CD4-positive, alpha-beta T cell treated with Interleukin-1 beta for 1 hour (primary cell): ENCODE measurements around the gene PGM5.

Experiments used
- DNase-seq, 2 donors: peaks; one replicate each; pipeline ENCODE4 v3.0.0-alpha.2; 2020 to 2022

PGM5 gene

DNA sequence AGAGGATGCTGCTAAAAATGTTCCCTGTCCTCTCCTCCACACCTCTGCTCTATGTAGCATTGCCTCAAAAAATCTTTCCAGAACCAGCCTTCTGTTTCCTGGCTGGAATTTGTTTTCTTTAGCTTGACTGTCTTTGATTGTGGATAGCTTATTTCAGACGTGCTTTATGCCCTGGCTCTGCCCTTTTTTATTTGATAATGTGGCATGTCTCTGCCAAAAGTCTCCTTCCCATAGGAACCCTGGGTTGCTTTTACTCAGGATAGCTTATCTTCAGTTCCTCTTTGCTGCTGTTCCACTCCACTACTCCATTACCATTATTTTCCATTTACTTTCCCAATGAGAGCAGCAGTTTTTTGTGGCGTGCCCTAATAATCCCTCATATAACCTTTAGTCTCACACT lies 185.2 kb downstream of the PGM5 start:
- DNase-seq, result no peak

DNA sequence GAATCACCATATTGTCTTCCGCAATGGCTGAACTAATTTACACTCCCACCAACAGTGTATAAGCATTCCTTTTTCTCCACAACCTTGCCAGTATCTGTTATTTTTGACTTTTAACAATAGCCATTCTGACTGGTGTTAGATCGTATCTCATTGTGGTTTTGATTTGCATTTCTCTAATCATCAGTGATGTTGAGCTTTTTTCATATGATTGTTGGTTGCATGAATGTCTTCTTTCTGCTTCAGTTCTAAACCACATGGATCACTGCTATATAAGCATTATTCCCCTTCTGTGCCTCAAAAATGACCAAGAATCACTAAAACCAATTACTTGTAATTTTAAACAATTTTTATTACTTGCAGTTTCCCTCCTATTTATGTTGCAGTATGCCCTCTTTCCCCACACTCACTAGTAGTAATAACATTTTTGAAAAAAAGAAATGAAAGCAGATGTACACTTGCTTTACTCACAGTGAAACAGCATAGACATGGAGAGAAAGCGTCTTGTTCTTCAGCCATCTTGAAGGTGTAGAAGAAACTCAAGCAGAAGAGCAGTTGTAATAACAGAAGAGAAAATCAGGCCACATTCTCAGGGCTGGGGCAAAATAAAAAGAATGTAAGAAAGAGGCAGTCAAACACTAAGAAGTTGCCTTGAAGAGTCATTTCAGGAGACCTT lies 188.8 kb downstream of the PGM5 start:
- no peak for DNase-seq

DNA sequence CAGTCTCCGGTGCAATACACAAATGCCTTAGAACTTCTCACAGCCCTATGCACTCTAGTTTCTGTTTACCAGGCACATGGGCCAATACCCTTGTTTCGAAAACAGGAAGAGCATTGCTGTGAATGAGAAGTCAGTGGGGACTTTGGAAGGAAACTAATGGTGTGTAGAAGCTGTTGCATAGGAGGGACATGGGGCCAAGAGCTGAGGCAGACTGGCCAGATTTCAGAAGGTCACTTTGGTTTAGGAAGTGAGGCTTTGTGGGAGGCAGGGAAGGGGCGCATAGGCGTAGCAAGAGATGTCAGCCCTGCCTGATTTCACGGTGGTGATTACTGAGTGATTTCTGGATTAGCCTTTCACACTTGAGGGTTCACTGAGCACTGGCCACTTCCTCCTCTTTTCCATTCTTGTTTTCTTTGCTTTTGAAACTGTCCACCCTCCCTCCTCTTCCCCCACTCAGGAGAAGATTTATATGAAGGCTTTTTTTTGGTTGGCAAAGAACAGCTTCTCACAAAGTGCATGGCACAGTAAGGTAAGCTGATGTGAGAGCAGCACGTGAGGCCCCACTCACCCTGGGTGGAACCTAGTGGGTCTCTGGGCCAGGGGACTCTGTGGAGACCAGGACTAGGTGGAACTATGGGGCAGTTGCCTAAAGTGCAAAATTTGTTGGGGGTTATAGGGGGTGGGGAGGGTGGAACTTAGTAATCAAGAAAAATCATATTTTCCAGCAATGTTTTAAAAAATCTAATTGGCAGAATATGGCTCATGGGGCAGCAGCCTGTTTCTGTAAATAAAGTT lies 190.4 kb downstream of the PGM5 start:
- peak; percentile 16 to 35 for DNase-seq

DNA sequence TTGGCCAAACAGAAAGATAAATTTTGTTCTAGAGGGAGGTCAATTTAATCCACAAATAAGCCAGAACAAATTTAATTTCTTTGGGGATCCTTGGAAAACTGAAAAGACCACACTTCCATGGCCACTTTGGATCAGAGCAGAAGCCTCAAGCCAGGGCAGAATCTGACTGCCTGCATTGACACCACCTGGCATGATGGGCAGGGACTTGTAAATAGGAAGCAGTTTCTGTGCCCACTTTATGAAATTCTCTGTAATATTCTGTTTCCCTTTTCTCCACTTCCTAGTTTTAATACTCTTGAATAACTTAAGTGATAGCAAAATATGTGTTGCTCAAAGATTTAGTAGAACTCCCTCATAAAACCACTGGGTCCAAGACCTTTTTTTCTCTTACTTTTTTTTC lies 191.0 kb downstream of the PGM5 start:
- DNase-seq, result no peak

- no peak for DNase-seq
These were observed 191.8 kb downstream of the PGM5 start for GRCh38 chr9:68548241-68548640.

GRCh38 chr9:68551191-68551590 lies 194.8 kb downstream of the PGM5 start:
- DNase-seq, result no peak

GRCh38 chr9:68552700-68553476 lies 196.5 kb downstream of the PGM5 start:
- DNase-seq, result no peak

DNA sequence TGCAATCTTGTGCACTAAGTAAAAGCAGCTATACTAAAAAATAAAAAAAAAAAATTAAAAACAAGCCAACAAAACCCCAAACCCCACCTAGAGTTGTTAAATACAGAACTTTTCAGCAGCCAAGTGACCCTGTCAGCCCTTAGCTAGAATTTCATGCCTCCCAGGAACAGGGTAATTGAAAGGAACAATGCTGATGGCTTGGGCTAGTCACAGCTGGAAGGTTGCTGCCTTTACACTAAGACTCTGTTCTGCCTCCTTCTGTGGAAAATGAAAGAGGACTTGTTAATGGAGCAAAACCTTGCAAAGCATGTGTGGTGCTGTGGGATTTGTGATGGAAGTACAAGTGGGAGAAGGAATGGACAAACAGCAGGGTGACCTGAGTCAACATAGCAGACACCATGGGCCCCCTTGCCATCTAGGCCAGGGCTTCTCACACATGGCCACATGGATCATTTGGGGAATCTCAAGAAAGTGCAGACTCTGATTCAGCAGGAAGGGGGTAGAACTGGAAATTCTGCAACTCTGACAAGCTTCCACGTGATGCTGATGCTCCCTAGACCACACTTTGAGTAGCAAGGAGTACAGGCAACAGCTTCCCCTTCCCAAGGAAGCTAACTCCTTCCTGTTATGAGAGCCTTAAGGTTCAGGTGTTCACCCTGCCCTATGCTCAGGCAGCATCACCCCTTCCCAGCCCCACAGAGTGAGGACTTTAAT lies 199.2 kb downstream of the PGM5 start:
- DNase-seq, result no peak

DNA sequence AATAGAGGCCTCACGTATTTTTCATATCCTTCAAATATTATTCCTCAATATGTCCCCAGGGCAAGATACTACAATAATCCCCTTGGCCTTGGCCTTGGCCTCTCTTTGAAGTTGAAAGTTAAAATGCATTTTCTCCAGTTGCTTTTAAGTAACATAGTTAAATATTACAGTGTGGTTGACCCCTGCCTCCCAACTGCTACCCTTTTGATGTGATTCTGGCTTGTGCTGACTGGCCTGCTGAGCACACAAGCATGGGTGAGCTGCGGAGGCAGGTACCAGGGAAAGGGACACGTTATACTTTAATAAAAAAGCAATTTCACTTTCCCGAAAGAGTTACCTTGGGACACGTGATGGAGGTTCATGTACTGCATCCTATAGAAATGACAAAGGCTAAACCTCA lies 202.1 kb downstream of the PGM5 start:
- DNase-seq, result no peak

- peak; percentile 33 to 72 for DNase-seq
These were observed 203.8 kb downstream of the PGM5 start for GRCh38 chr9:68560071-68560844.

GRCh38 chr9:68562461-68562860 lies 206.1 kb downstream of the PGM5 start:
- DNase-seq, result no peak

DNA sequence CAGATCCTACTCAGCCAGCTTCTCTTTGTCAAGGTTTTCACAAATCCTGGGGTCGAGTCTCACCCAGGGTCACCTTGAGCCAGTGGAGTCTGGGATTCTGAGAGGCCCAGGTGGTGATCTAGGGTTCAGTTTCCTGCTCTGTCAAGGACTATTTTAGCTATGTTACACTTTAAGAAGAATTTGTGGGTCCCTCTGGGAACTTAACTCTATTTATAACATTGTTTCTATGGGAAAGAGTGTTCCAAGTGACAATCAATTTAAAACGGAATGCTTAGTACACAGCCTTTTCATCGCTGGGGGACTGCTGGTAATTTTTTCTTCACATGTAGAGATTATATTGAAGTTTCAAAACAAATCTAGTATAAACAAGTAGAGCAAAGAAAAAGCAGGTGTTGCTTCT lies 211.2 kb downstream of the PGM5 start:
- no peak for DNase-seq

- DNase-seq, result no peak
These were observed 217.7 kb downstream of the PGM5 start for GRCh38 chr9:68574150-68574549.

GRCh38 chr9:68575817-68576216 lies 219.4 kb downstream of the PGM5 start:
- no peak for DNase-seq

DNA sequence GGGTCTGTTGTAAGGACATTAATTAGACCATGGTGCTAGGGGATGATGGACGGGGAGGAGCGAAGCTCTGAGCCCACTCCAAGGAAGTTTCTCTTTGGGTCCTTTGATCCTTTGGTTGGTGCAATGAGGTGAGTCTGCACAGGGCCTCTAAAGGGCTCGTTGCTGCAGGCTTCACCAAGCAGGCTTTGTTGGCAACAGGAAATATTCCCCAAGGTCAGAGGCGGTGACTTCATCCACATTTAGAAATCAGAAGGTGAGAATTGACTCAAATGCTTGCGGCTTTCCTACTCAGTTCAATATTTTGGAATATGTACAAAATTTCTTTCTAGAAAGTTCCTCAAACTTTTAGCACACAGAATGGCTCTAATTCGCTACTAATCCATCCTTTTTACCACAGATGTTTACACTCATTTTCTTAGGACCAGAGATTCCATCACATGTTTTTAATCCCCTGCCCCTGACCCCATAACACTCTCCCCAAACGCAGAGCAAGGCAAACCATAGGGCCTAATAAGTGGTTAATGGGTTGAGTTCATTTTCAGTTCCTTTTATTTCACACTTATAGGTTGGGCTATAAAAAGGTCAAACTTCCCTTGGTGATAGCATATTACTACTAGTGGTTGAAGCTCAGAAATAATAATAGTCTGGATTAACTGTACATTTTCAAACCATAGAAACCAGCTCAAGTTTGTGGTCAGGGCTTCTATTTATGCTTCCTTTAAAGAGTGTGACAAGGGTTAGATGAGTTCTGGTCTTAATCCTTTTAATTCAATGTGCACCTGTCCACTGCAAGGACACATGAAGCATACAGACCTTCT lies 221.6 kb downstream of the PGM5 start:
- no peak for DNase-seq
